ENCODE measurements around the gene SULT4A1.
"Not testable (repeated sequence)": the region's sequence is repeated elsewhere in the genome, so short reads cannot be mapped to it uniquely, and the experiment has no call there.

Gene SULT4A1

GRCh38 chr22:43886231-43886630 lies 23.9 kb upstream of the SULT4A1 start:
- no peak for DNase-seq (ENCODE audit: low spot score)

DNA sequence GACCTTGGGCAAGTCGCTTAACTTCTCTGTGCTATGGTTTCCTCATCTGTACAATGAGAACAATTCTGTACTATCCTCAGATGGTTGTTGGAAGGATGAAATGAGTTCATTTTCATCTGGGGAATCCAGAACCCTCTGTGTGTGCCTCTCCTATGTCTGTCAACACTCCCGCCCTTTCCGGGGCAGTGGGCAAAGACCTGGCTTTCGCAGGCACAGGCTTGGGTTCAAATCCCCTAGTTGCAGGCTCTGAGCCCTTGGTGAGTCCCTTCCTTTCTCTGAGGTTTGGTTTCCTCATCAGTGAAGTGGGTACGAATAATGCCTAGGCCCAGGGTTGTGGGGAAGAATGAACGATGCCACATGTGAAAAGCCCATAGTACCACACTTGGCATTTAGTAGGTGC lies 23.5 kb upstream of the SULT4A1 start:
- peak; percentile 26 for DNase-seq (ENCODE audit: low spot score)

GRCh38 chr22:43885319-43885671 lies 23.0 kb upstream of the SULT4A1 start:
- peak; percentile 48 for DNase-seq (ENCODE audit: low spot score)

DNA sequence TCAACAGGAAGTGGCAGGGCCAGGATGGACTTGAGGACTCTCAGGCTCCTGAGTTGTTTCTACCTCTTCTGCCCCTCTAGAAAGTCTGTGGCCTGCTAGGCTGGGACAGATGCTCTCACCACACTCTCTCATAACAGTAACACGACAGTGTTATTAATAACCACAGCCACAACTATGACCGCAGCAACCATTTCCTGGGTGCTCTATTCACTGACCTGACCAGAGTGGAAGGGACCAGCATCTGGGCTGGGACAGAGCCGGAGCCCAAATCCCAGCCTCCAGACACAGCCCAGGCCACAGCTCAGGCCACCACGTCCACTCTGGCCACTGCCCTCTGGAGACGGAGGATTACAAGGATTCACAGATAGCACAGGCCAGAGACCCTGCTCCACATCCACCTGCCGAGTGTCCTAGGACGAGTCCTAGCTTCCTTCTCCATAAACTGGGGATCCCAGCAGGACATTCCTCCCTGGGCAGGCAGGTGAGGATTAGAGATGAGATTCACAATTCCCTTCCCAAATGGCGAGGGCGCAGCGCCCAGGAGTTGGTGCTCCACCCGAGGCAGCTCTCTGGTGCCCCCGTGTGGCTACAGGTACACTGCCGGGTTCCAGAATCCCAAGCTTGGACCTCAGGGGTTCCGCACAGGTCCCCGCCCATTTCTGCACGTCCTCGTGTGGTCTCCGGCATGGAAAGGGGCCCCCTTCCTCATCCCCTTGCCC lies 22.4 kb upstream of the SULT4A1 start:
- peak; percentile 59 for DNase-seq (ENCODE audit: low spot score)

DNA sequence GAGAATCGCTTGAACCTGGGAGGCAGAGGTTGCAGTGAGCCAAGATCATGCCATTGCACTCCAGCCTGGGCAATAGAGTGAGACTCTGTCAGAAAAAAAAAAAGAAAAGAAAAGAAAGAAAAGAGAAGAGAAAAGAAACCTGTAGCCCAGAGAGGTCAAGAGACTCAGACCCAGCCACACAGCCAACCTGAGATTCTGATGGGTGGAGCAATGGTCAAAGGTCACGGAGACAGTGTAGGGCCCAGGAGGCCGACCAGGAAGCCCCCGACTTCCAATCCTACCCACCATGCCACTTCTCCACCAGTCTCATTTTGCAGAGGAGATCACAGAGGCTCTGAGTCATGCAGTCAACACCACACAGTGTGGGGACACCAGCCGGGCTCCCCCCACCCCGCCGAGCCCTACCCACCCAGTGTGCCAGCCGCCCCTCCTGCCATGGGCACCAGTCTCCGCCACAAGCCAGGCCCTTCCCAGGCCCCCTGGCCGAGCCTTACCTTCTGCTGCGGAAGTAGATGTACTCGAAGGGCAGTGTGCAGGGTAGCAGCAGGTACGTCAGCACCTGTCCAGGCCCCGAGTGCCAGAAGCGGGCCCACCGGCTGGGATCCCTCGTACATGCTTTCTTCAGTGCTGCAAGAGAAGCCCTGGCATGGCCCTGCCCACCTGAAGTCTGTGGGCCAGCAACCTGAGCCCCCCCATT lies 21.6 kb upstream of the SULT4A1 start:
- peak; percentile 65 for DNase-seq (ENCODE audit: low spot score)

GRCh38 chr22:43883012-43883661 lies 20.8 kb upstream of the SULT4A1 start:
- peak; percentile 56 for DNase-seq (ENCODE audit: low spot score)

GRCh38 chr22:43882122-43882767 lies 19.9 kb upstream of the SULT4A1 start:
- DNase-seq (ENCODE audit: low spot score) = peak; percentile 30

- peak; percentile 53 for DNase-seq (ENCODE audit: low spot score)
These were observed 19.1 kb upstream of the SULT4A1 start for GRCh38 chr22:43881091-43882061.

GRCh38 chr22:43880541-43880991 lies 18.3 kb upstream of the SULT4A1 start:
- DNase-seq (ENCODE audit: low spot score) = peak; percentile 60

GRCh38 chr22:43879901-43880540 lies 17.7 kb upstream of the SULT4A1 start:
- DNase-seq (ENCODE audit: low spot score) = peak; percentile 40

GRCh38 chr22:43878831-43879550 lies 16.7 kb upstream of the SULT4A1 start:
- peak; percentile 60 for DNase-seq (ENCODE audit: low spot score)

GRCh38 chr22:43878079-43878795 lies 15.9 kb upstream of the SULT4A1 start:
- DNase-seq (ENCODE audit: low spot score) = peak; percentile 34

DNA sequence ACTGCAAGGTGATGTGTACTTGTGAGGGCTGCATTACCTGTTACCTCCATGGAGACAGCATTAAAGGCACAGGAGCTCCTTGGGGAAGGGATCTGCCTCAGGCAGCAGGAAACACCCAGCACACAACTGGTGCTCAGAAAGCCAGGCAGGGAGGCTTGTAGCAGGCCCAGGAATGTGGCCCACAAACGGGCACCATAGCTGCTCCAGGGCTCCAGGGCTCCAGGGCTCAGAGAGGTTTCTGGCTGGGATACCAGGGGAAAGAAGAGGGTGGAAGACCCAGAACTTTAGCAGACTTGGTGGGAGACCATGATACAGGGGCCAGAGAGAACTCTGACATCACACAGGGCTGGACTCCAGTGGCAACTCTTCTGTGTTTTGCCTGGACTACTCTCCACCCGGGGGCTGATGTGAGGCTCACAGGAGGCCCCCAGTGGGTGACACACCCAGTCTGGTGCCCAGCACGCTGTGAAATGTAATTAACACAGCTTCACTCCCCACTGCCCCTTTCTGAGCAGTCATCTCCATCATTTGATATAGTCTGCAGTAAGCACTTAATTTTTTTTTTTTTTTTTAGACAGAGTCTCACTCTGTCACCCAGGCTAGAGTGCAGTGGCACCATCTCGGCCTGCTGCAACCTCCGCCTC lies 14.7 kb upstream of the SULT4A1 start:
- DNase-seq (ENCODE audit: low spot score) = peak; percentile 20

DNA sequence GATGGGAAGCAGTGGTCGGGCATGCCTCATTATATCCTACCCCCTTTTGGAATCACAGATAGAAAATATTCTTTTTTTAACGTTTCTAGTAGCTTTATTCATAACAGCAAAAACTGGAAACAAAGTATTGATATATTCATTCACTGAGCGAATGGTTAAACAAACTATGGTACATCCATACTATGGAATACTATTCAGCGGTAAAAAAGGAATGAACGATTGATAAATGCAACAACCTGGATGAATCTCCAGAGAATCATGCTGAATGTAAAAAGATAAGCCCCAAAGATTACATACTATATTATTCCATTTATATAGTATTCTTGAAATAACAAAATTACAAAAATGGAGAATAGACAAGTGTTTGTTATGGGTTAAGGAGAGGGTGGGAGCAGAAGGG lies 7.5 kb upstream of the SULT4A1 start:
- DNase-seq (ENCODE audit: low spot score) = no peak

DNA sequence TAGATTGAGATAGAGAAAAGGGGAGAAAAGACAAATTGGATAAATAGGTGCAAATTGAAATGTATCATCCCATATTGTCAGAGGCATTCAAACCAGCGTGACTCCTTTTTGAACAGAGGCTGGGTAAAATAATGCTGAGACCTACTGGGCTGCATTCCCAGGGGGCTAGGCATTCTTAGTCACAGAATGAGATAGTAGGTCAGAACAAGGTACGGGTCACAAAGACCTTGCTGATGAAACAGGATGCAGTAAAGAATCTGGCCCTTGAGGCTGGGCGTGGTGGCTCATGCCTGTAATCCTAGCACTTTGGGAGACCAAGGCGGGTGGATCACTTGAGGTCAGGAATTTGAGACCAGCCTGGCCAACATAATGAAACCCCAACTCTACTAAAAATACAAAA lies 6.7 kb upstream of the SULT4A1 start:
- not testable (repeated sequence) for DNase-seq (ENCODE audit: low spot score)

GRCh38 chr22:43867839-43868635 lies 5.7 kb upstream of the SULT4A1 start:
- DNase-seq (ENCODE audit: low spot score) = peak; percentile 72

GRCh38 chr22:43862882-43863202 lies 529 bp upstream of the SULT4A1 start:
- DNase-seq (ENCODE audit: low spot score) = peak; percentile 11

DNA sequence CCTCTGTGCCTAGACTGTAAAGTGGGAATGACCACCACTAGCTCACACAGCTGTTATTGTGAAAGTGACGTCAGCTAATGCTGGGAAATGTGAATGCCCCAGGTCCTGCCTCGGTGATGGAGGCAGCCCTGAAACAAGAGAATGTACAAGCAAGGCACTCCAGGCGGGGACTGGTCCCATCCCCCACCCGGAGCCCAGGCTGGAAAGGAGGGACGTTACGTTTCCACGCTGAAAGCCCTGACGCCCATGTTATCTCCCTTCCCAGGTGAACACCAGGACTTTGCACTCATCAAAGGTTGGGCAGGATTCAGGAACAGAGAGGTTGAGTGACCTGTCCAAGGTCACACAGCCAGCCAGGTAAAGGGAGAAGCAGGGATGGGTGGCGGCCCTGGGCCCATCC lies 784 bp downstream of the SULT4A1 start:
- DNase-seq (ENCODE audit: low spot score) = peak; percentile 44

All from left forelimb (tissue), 1 donor.